Suprapubic skin (tissue), 4 donors: ENCODE measurements around the gene PEX7. TPM values are rescaled to one million over a fixed set of nuclear protein-coding genes. Genes with fewer than 3 reads are reported as not detected.

Experiments used
- DNase-seq, 2 donors: peaks; one replicate each; pipeline ENCODE4 v3.0.0-alpha.2; 2019; ENCODE audit warnings: low spot score in 2 of 2
- H3K27ac ChIP-seq: fragments of 200-600 bp; sonication (generic); one replicate; pipeline ENCODE4 v1.5.1; 2019
- H3K27me3 ChIP-seq: fragments of 200-600 bp; sonication (generic); one replicate; pipeline ENCODE4 v1.5.1; 2019
- H3K36me3 ChIP-seq: fragments of 200-600 bp; sonication (generic); one replicate; pipeline ENCODE4 v1.5.1; 2019
- H3K4me1 ChIP-seq: fragments of 200-600 bp; sonication (generic); one replicate; pipeline ENCODE4 v1.5.1; 2019
- H3K4me3 ChIP-seq: fragments of 200-600 bp; sonication (generic); one replicate; pipeline ENCODE4 v1.5.1; 2019; ENCODE audit warnings: mild to moderate bottlenecking
- H3K9me3 ChIP-seq: fragments of 200-600 bp; sonication (generic); one replicate; pipeline ENCODE4 v1.5.1; 2019
- CTCF ChIP-seq, 2 donors: fragments of 200-600 bp in 1 of 2; fragments of 450-650 bp in 1 of 2; sonication (generic) in 1 of 2; IDR thresholded peaks; one replicate each; pipeline ENCODE4 v1.5.1; 2016 to 2019; ENCODE audit warnings: antibody characterized with exemption in 2 of 2, mild to moderate bottlenecking in 1 of 2, moderate library complexity in 1 of 2
- EP300 ChIP-seq: sonication (generic); formaldehyde crosslinking; IDR thresholded peaks from one replicate; pipeline ENCODE4 v1.6.1; 2017; ENCODE audit warnings: antibody characterized with exemption
- POLR2A ChIP-seq, 2 donors: fragments of 450-650 bp; IDR thresholded peaks; one replicate each; pipeline ENCODE4 v1.6.1; 2017; ENCODE audit warnings: antibody characterized with exemption in 2 of 2, mild to moderate bottlenecking in 2 of 2, moderate library complexity in 2 of 2
- POLR2AphosphoS5 ChIP-seq, 3 donors: sonication (generic); formaldehyde crosslinking; IDR thresholded peaks; one replicate each; pipeline ENCODE4 v1.6.1; 2017; ENCODE audit warnings: antibody characterized with exemption in 3 of 3
- WGBS: methylation state at CpG from one replicate; pipeline ENCODE4 v1.1.5; 2018; 5-methylcytosine and 5-hydroxymethylcytosine counted together
- total RNA-seq, 4 donors: library from RNA; depleted of rRNA; stranded (reverse); fragments of >200 nt; gene quantifications; one replicate each; pipeline ENCODE4 v1.1.0, GENCODE V29; 2016

The PEX7 gene
- total RNA-seq, 4 donors from 2014 or later: 4.3 to 21.2 (median 12.4) TPM

- peaks cover 34% of the 10 kb centered on the region for H3K4me1 ChIP-seq
- H3K9me3 ChIP-seq: no peaks in the 10 kb centered on the region
- H3K36me3 ChIP-seq: no peaks in the 10 kb centered on the region
- DNase-seq: no peak
- WGBS: 3% methylated on average over 36 of the region's 37 CpGs
- peak overlapping the region; percentile 61 for H3K4me3 ChIP-seq
- TF ChIP-seq CTCF (IDR thresholded peaks at IDR 0.05): no peak
- TF ChIP-seq POLR2A (IDR thresholded peaks at IDR 0.05): no peak
- no peak for TF ChIP-seq POLR2AphosphoS5 (IDR thresholded peaks at IDR 0.05)
- TF ChIP-seq EP300: no peak
- H3K27me3 ChIP-seq: peaks cover 48% of the 10 kb centered on the region
- H3K27ac ChIP-seq: no peak overlapping the region
Measured at GRCh38 chr6:136920671-136921380, 98.4 kb downstream of the PEX7 start.

- Histone ChIP-seq H3K9me3 (no peaks in the 10 kb centered on the region), H3K4me3 (peak overlapping the region; percentile 61), H3K27ac (no peak overlapping the region), H3K4me1 (peaks cover 34% of the 10 kb centered on the region), H3K36me3 (no peaks in the 10 kb centered on the region), H3K27me3 (peaks cover 48% of the 10 kb centered on the region)
- TF ChIP-seq CTCF (IDR thresholded peaks at IDR 0.05) (no peak), EP300 (no peak), POLR2AphosphoS5 (IDR thresholded peaks at IDR 0.05) (no peak), POLR2A (IDR thresholded peaks at IDR 0.05) (no peak)
- DNase-seq: no peak
- WGBS: under 1% methylated on average over 19 of the region's 59 CpGs
Measured at GRCh38 chr6:136921381-136921935, 99.1 kb downstream of the PEX7 start.

- Histone ChIP-seq H3K27me3 (peaks cover 48% of the 10 kb centered on the region), H3K9me3 (no peaks in the 10 kb centered on the region), H3K4me1 (peaks cover 34% of the 10 kb centered on the region), H3K36me3 (no peaks in the 10 kb centered on the region), H3K4me3 (peak within 1 kb of the TSS; percentile 61), H3K27ac (no peak within 1 kb of the TSS)
- no peak for TF ChIP-seq CTCF (IDR thresholded peaks at IDR 0.05)
- TF ChIP-seq POLR2A (IDR thresholded peaks at IDR 0.05): no peak
- DNase-seq: no peak
- under 1% methylated on average over 23 of the region's 86 CpGs for WGBS
Measured at GRCh38 chr6:136921936-136922684, 99.7 kb downstream of the PEX7 start, which contains the start of gene SLC35D3. Gene SLC35D3 (plus strand): TSS chr6:136922301. CDS start chr6:136922429, 128 bp downstream.

- Histone ChIP-seq H3K4me1 (peaks cover 34% of the 10 kb centered on the region), H3K4me3 (peak overlapping the region; percentile 61), H3K27me3 (peaks cover 48% of the 10 kb centered on the region), H3K27ac (no peak overlapping the region), H3K36me3 (no peaks in the 10 kb centered on the region), H3K9me3 (no peaks in the 10 kb centered on the region)
- 0% methylated on average over 21 of the region's 29 CpGs for WGBS
- TF ChIP-seq POLR2A (IDR thresholded peaks at IDR 0.05): no peak
- TF ChIP-seq CTCF (IDR thresholded peaks at IDR 0.05): no peak
- no peak for TF ChIP-seq POLR2AphosphoS5 (IDR thresholded peaks at IDR 0.05)
- TF ChIP-seq EP300: no peak
- DNase-seq: no peak
Measured at GRCh38 chr6:136922685-136923006, 100.3 kb downstream of the PEX7 start.
